H1 (cell line): Measurements from ENCODE around the gene TBC1D13. TPM values are rescaled to one million over a fixed set of nuclear protein-coding genes. Genes with fewer than 3 reads are reported as not detected.

ENCODE experiments used
- CBX8 ChIP-seq: fragments of 300-800, 300-1000 bp; sonication (generic); IDR thresholded peaks from 2 replicates; pipeline ENCODE4 v1.7.1; 2016; ENCODE audit warnings: low read depth, low read length, borderline replicate concordance
- CHD1 ChIP-seq: IDR thresholded peaks from 2 replicates; pipeline ENCODE4 v1.6.1; 2012; ENCODE audit warnings: low read depth, low read length, improper control_type of control experiment
- EGR1 ChIP-seq: IDR thresholded peaks from 2 replicates; pipeline ENCODE4 v1.6.1; 2011; ENCODE audit warnings: low read depth, low read length, borderline replicate concordance
- JUN ChIP-seq: IDR thresholded peaks from 2 replicates; pipeline ENCODE4 v1.6.1; 2011; ENCODE audit warnings: low read depth, mild to moderate bottlenecking, improper control_type of control experiment, low read length
- JUND ChIP-seq: IDR thresholded peaks from 2 replicates; pipeline ENCODE4 v1.6.1; 2011; ENCODE audit warnings: mild to moderate bottlenecking, improper control_type of control experiment, low read length
- PHF8 ChIP-seq: fragments of 200-600 bp; sonication (generic); conservative IDR thresholded peaks from 2 replicates; pipeline ENCODE4 v1.7.1; 2012; ENCODE audit warnings: low read depth, mild to moderate bottlenecking, inconsistent platforms, low read length, moderate library complexity
- RFX5 ChIP-seq: IDR thresholded peaks from 2 replicates; pipeline ENCODE4 v1.6.1; 2011; ENCODE audit warnings: low read depth, low read length, improper control_type of control experiment, borderline replicate concordance
- SIN3A ChIP-seq, 2 experiments: IDR thresholded peaks in 1 of 2; conservative IDR thresholded peaks in 1 of 2; 2 replicates each; pipeline ENCODE4 v1.6.1; 2011 to 2012; ENCODE audit warnings: low read length in 2 of 2, improper control_type of control experiment in 1 of 2, low read depth in 1 of 2, mild to moderate bottlenecking in 1 of 2
- SIRT6 ChIP-seq: IDR thresholded peaks from one replicate; pipeline ENCODE4 v1.7.1; 2012; ENCODE audit warnings: low read length, inconsistent platforms
- SIX5 ChIP-seq: IDR thresholded peaks from 2 replicates; pipeline ENCODE4 v1.6.1; 2011; ENCODE audit warnings: mild to moderate bottlenecking, low read depth, low read length
- SP2 ChIP-seq: IDR thresholded peaks from 2 replicates; pipeline ENCODE4 v1.6.1; 2012; ENCODE audit warnings: mild to moderate bottlenecking, low read length, inconsistent platforms
- TAF1 ChIP-seq: IDR thresholded peaks from 2 replicates; pipeline ENCODE4 v1.6.1; 2011; ENCODE audit warnings: mild to moderate bottlenecking, low read depth, low read length
- TBP ChIP-seq: IDR thresholded peaks from 2 replicates; pipeline ENCODE4 v1.6.1; 2011; ENCODE audit warnings: low read depth, low read length, improper control_type of control experiment
- polyA plus RNA-seq, 7 experiments: library from polyadenylated mRNA; depleted of rRNA in 3 of 7; stranded (reverse) in 5 of 7; unstranded in 2 of 7; fragments of >200 nt in 5 of 7; fragments of 200-250 nt in 2 of 7; gene quantifications; 1 replicate in 5 of 7; 2 replicates in 1 of 7; 4 replicates in 1 of 7; pipeline versions ENCODE4 v1.2.1 to v1.2.3, GENCODE V29; 2011 to 2013; ENCODE audit warnings: missing spikeins in 2 of 7, mixed read lengths in 2 of 7
- total RNA-seq: library from RNA; stranded (reverse); fragmentation: NEBNext Ultra II Directional; extraction: Animal tissue kit (Norgen Biotek cat#: 25700); gene quantifications from 2 replicates; pipeline ENCODE4 v1.2.1, GENCODE V29; 2021
- TF ChIP-seq, protein P1 (sequence below): IDR thresholded peaks from 2 replicates; pipeline ENCODE4 v1.6.1; 2012; ENCODE audit warnings: low read length, inconsistent platforms

Gene TBC1D13
- total and polyA plus RNA-seq, 2 of the 8 experiments (the other 6 are each of a cell fraction or from before 2014, with no cell fraction given): 21.3 to 24.7 TPM

DNA sequence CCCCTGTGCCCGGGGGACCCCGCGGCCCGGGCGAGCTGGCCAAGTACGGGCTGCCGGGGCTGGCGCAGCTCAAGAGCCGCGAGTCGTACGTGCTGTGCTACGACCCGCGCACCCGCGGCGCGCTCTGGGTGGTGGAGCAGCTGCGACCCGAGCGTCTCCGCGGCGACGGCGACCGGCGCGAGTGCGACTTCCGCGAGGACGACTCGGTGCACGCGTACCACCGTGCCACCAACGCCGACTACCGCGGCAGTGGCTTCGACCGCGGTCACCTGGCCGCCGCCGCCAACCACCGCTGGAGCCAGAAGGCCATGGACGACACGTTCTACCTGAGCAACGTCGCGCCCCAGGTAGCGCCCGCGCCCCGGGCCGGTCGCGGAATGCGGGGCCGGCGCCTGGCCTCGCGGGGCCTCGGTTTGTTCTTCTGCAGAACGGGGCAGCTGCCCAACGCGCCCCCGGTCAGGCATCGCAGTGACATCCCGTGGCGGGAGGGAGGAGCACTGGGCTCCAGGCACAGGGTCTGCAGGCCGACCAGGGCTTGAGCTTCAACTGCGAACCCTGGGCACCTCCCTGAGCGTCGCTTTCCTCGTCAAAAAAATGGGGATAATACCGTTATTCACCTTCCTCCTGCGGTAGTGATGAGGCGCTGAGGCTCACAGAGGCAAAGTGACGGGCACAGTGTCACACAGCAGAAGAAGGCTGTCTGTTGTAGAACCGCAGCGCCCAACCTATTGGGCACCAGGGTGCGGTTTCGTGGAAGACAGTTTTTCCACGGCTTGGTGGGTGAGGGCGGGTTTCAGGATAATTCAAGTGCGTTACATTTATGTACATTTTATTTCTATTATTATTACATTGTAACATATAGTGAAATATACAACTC is 32.0 kb downstream of the TBC1D13 start (continued):
- TF ChIP-seq, protein P1, sequence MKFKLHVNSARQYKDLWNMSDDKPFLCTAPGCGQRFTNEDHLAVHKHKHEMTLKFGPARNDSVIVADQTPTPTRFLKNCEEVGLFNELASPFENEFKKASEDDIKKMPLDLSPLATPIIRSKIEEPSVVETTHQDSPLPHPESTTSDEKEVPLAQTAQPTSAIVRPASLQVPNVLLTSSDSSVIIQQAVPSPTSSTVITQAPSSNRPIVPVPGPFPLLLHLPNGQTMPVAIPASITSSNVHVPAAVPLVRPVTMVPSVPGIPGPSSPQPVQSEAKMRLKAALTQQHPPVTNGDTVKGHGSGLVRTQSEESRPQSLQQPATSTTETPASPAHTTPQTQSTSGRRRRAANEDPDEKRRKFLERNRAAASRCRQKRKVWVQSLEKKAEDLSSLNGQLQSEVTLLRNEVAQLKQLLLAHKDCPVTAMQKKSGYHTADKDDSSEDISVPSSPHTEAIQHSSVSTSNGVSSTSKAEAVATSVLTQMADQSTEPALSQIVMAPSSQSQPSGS: no peak
- no peak for TF ChIP-seq RFX5
- TF ChIP-seq EGR1: no peak
- TF ChIP-seq TAF1: no peak
- TF ChIP-seq SIN3A (conservative IDR thresholded peaks at IDR 0.05 in 1 of 2, IDR thresholded peaks at IDR 0.05 in 1 of 2; ENCODE audit: low read depth in 1 of 2, low read length in 2 of 2): no peak
- TF ChIP-seq TBP: no peak
- TF ChIP-seq PHF8: peak; percentile 21; the same call in 1 of the 2 replicates
- TF ChIP-seq SP2: no peak
- no peak for TF ChIP-seq SIRT6
- TF ChIP-seq CBX8: no peak
- TF ChIP-seq JUND: no peak
- TF ChIP-seq SIX5: no peak
- no peak for TF ChIP-seq JUN
- TF ChIP-seq CHD1: no peak
